ENCODE measurements around the gene OR2J1.
"Not testable (repeated sequence)": the region's sequence is repeated elsewhere in the genome, so short reads cannot be mapped to it uniquely, and the experiment has no call there.

OR2J1 gene

DNA sequence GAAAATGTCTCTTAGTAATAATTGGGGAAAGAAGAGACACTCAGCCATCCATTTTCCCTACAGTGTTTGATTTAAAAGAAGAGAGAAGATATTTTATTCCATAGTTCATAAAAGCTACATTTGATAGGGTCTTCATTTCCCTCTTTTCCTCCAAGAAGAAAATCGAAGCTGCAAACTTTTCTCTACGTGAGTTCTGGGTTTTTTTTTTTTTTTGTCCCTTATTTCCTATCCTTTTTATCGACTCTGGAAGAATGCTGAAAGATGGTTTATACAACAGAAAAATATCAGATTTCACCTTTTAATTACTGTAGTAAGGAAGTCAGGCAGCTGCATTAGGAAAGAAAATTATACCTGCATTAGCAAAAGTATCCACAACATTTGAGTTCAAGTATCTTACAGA, at the start of gene OR2J1:
Gene OR2J1 (plus strand): TSS at position 301 of the 400 bp plus-strand sequence. CDS start 1,453 bp downstream, outside the sequence.
- no peak for DNase-seq

DNA sequence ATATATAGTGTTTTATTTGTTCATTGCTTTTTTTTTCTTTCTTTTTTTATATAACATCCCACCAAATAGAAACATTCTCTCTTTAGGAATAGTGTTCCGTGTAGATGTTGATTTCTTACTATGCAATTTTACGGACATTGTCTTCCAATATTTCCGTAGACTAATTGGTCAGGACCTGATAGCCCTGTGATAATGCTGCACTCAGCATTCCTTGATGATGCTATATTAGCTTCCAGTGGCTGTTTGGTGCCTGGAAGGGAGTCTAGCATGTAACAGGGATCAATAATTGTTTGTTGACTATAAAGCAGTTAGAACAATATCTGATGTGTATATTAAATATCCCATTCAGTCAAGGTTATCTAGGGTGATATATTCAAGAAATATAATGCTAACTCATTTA, 47.6 kb upstream of the OR2J1 start:
- DNase-seq = no peak

DNA sequence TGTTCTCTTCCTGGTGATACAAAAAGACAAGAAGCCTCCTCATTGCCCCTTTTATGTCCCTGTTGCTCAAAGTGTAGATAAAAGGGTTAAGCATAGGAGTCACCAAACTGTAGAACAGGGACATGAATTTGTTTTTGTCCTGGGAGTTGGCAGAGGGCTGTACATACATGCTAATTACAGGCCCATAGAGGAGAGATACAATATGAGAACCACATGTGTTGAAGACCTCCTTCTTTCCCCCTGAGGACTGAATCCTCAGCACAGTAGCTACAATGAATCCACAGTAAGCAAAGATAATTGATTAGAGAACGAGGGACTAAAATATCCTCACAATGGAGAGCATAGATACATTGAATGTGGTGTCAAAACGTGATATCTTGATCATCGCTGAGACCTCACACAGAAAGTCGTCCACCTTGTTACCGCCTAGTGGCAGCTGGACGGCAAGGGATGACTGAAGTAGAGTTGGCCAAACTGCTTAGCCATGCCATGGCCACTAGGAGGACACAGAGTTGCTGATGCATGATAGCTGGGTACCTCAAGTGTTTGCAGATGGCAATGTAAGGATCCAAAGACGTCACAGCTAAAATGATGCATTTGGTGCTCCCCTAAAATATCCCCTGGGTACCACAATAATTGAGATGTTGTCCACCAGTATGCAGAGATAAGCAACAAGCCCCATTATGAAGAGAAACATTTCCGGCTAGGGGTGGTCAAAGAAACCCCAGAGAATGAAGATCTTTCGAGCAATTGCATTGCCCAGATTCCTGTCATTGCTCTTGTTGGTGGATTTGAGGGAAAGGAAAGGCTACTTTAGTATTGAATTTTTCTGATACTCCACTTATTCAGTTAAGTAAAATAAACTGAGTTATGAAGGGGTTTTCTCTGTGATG, 27.2 kb upstream of the OR2J1 start:
- DNase-seq = no peak

DNA sequence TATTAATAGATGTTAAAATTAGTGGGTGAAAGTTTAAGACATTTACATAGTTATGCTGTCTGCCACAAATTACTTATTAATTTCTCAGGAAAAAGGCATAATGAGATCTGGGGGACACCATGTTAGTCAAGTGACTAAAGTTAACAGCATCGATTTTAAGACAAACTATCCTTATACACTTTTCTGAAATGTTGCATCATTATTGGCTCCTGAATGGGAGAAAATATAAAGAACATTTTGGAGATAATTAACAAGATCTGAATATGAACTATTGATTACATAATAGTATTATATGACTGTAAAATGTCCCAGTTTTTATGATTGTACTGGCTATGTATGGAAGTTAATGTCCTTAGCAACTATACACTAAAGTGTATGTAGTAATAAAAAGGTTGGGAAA, 20.1 kb upstream of the OR2J1 start:
- no peak for DNase-seq

- DNase-seq = no peak
Observed at GRCh38 chr6:29081312-29081711, 18.0 kb upstream of the OR2J1 start.

- no peak for DNase-seq
Observed at GRCh38 chr6:29082457-29082856, 16.8 kb upstream of the OR2J1 start.

- no peak for DNase-seq
Observed at GRCh38 chr6:29087213-29087612, 12.1 kb upstream of the OR2J1 start, which contains the start of gene OR2B3. TSS of gene OR2B3 (minus strand) at chr6:29087313. CDS start at chr6:29087248, 65 bp downstream.

DNA sequence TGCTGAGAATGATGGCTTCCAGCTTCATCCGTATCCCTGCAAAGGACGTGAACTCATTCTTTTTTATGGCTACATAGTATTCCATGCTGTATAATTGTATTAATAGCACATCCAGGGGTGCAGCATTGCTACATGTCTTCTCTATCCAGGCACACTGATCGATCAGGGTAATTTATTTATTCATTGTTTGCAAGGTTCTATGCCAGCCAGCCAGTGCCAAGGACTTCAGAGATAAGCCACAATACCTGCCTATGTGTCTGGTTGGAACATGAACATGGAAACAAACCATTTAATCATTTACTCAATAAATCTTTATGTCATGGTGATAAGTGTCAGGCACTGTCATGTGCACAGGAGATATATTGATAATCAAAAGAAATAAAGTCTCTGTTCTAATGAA, 6.3 kb upstream of the OR2J1 start:
- DNase-seq = no peak

DNA sequence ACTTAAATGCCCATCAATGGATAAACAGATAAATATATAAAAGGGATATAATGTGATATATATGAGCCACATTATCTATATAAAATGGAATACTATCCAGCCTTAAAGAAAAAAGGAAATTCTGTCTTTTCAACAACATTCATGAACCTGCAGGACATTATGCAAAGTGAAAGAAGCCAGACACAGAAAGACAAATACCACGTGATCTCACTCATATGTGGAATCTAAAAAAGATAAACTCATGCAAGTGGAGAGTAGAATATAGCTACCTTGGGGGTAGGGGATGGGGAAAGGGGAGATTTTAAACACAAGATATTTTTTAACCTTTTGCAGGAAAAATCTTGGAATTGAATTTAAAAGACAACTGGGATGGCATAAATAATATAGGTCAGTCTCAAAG, 1.5 kb upstream of the OR2J1 start:
- DNase-seq = no peak

DNA sequence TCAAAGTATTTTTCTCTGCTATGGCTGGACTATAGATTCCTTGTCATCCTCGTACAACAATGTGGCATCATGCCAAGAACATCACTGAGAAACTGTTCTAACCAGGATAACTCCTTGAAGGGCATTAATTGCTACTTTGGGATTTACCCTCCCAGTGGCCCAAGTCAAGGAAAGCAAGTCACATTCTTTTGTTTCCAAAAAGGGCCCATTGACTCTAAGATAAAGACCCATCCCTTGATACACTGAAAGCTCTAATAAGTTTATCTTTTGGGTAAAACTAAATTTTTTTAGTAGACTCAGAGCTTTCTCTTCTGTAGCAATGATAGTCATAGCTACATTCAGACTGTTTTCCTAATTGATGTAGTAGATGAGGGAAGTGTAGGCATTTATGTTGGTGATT, 8.5 kb downstream of the OR2J1 start, which contains the start of gene OR2J3:
Gene OR2J3 (plus strand): TSS at position 301 of the 400 bp plus-strand sequence. CDS start 3,833 bp downstream, outside the sequence.
- no peak for DNase-seq

- DNase-seq = no peak
Observed at GRCh38 chr6:29112135-29112534, 12.8 kb downstream of the OR2J1 start.

DNA sequence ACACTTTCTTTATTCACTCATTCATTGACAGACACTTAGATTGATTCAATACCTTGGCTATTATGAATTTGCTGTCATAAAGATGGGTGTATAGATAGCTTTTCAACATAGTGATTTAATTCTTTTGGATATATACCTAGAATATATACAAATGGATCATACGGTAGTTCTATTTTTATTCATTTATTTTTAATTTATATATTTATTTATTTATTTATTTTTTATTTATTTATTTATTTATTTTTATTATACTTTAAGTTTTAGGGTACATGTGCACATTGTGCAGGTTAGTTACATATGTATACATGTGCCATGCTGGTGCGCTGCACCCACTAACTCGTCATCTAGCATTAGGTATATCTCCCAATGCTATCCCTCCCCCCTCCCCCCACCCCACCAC, 15.7 kb downstream of the OR2J1 start:
- DNase-seq = not testable (repeated sequence)

GRCh38 chr6:29129326-29130012, 30.2 kb downstream of the OR2J1 start:
- DNase-seq = no peak

DNA sequence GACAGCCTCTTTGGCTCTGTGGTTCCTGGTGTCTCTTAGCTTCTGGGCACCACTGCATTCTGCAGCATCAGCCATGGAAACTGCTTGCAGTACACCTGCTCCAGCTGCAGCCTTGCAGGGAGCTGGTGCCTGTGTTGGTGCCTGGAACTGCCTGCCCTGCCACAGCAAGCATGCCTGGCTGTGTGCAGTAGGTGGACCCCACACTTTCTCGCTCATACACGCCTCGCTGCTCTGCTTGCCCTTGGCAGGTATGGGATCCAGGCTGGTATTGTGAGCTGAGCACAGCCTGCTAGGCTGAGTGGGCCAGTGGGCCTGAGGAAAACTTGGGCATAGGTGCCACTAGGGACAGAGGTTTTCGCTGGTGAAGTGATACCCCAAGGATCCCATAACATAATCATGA, 31.4 kb downstream of the OR2J1 start:
- DNase-seq = no peak

DNA sequence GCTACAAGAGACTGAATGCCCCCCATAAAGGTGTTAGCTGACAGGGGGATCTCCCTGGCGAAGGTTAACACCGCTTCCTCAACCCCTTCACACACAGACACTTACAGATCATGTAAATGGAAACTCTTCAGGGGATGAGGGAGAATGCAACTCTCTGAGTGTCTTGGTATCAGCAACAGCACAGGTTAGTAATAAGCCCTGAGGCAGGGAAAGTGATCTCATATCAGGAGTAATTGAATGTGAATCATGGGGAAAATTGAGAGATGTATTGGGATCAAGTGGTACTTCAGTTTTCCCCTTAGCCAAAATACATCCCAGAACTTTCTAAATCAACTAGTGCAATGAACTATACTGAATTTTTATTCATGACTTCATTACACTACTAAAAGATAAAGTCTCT, 32.4 kb downstream of the OR2J1 start:
- no peak for DNase-seq

GRCh38 chr6:29137724-29138123, 38.4 kb downstream of the OR2J1 start:
- no peak for DNase-seq

GRCh38 chr6:29141606-29142005, 42.3 kb downstream of the OR2J1 start:
- no peak for DNase-seq

DNA sequence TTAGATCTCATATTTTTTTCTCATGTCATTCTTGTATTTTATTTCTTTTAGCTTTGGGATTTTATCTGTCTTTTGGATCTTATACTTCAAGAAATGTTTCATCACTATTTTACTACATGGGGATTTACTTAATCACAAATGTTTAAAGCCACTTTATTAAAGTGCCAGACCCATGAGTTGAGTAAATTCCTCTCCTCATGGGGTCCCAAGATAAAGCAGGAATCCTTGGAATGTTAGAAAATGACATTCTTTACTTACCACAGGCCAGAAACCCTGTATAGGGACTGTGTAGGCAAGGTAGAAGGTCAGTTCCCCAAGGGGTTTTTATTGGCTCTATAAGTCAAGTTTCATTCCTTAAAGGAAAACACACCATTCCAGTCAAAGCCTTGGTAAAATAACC, 43.0 kb downstream of the OR2J1 start:
- DNase-seq = no peak

DNA sequence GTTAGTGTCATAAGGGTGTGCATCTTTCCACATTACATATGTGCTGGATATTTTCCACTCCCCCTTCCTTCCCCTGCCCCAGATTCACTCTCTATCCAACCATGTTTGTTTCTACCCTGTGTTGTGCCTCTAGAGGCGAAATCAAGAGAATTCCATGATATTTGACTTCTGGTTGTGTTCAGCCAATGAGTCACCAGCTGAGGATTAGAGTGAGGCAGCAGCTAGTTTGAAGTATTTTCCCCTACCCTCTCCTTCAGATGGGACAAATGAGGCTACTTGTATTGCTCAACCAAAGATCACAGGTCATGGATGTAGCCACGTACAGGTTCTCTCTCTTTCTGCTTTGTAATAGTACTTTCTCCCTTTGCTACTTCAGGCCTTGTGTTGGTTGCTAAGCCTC, 46.9 kb downstream of the OR2J1 start:
- DNase-seq = no peak

DNA sequence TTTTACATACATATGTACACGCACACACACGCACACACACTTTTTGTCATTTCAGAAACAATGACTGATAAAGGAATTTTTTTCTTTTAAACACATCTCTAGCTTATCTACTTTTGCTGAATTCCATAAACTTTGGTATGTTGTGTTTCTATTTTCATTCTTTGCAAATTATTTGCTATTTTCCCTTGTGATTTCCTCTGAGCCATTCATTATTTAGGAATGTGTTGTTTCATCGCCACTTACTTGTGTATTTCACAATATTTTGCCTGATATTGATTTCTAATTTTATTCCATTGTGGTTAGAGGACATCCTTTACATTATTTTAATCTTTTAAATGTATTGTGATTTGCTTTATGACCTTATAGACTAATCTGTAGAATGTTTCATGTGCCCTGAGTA, 47.8 kb downstream of the OR2J1 start:
- DNase-seq = no peak

- not testable (repeated sequence) for DNase-seq
Observed at GRCh38 chr6:29149444-29149843, 50.2 kb downstream of the OR2J1 start.
